GM19468 (cell line): ENCODE data around the gene RASSF3.
"Not testable (repeated sequence)": the region's sequence is repeated elsewhere in the genome, so short reads cannot be mapped to it uniquely, and the experiment has no call there.

ENCODE experiments used
- ATAC-seq: cut with Tn5 transposase; IDR thresholded peaks from one replicate; pipeline ENCODE4 v1.9.1; 2021; ENCODE audit warnings: mild to moderate bottlenecking, moderate library complexity, moderate number of reproducible peaks; ENCODE audit not compliant: unreplicated experiment; ENCODE audit errors: extremely low read depth

The RASSF3 gene

GRCh38 chr12:64631197-64631596, 20.9 kb downstream of the RASSF3 start:
- peak; percentile 28 for ATAC-seq

GRCh38 chr12:64633011-64633939, 23.0 kb downstream of the RASSF3 start:
- ATAC-seq: no peak

- ATAC-seq: no peak
These were observed 23.6 kb downstream of the RASSF3 start for GRCh38 chr12:64633940-64634337.

GRCh38 chr12:64634508-64635092, 24.3 kb downstream of the RASSF3 start:
- no peak for ATAC-seq

- ATAC-seq: no peak
These were observed 25.2 kb downstream of the RASSF3 start for GRCh38 chr12:64635356-64635998.

GRCh38 chr12:64636856-64637255, 26.6 kb downstream of the RASSF3 start:
- no peak for ATAC-seq

- no peak for ATAC-seq
These were observed 29.2 kb downstream of the RASSF3 start for GRCh38 chr12:64639466-64639865.

- ATAC-seq: no peak
These were observed 36.0 kb downstream of the RASSF3 start for GRCh38 chr12:64646318-64646717.

- no peak for ATAC-seq
These were observed 39.2 kb downstream of the RASSF3 start for GRCh38 chr12:64649487-64649886.

- no peak for ATAC-seq
These were observed 40.5 kb downstream of the RASSF3 start for GRCh38 chr12:64650762-64651161.

- ATAC-seq: no peak
These were observed 42.1 kb downstream of the RASSF3 start for GRCh38 chr12:64652346-64652745.

- ATAC-seq: no peak
These were observed 42.8 kb downstream of the RASSF3 start for GRCh38 chr12:64653123-64653522.

GRCh38 chr12:64653907-64654306, 43.6 kb downstream of the RASSF3 start:
- ATAC-seq: not testable (repeated sequence)

- ATAC-seq: no peak
These were observed 44.8 kb downstream of the RASSF3 start for GRCh38 chr12:64655141-64655540.

- no peak for ATAC-seq
These were observed 46.1 kb downstream of the RASSF3 start for GRCh38 chr12:64656429-64656828.

GRCh38 chr12:64658892-64659481, 48.7 kb downstream of the RASSF3 start:
- ATAC-seq: no peak

- ATAC-seq: no peak
These were observed 50.1 kb downstream of the RASSF3 start for GRCh38 chr12:64660237-64661018.

GRCh38 chr12:64663015-64663414, 52.7 kb downstream of the RASSF3 start:
- ATAC-seq: no peak

GRCh38 chr12:64665514-64665913, 55.2 kb downstream of the RASSF3 start:
- ATAC-seq: no peak
